HL-60 (cell line): ENCODE results near the gene SLC25A2.

Experiments used
- CTCF ChIP-seq: IDR thresholded peaks from one replicate; pipeline ENCODE4 v1.5.1; 2011; ENCODE audit warnings: low read length, control low read depth, inconsistent platforms; ENCODE audit not compliant: insufficient read depth
- GABPA ChIP-seq: IDR thresholded peaks from 2 replicates; pipeline ENCODE4 v1.6.1; 2012; ENCODE audit warnings: low read depth
- POLR2AphosphoS5 ChIP-seq: IDR thresholded peaks from 2 replicates; pipeline ENCODE4 v1.6.1; 2012; ENCODE audit warnings: low read depth
- REST ChIP-seq: IDR thresholded peaks from 2 replicates; pipeline ENCODE4 v1.6.1; 2012; ENCODE audit warnings: low read depth; ENCODE audit not compliant: insufficient replicate concordance
- SPI1 ChIP-seq: IDR thresholded peaks from 2 replicates; pipeline ENCODE4 v1.6.1; 2012; ENCODE audit warnings: low read depth, mild to moderate bottlenecking, borderline replicate concordance

- TF ChIP-seq REST (no peak), CTCF (no peak), POLR2AphosphoS5 (no peak), SPI1 (no peak), GABPA (no peak)
Observed at GRCh38 chr5:141269195-141269594, 34.7 kb downstream of the SLC25A2 start.
